WTC11 (cell line): ENCODE data around the gene FHIT. TPM values are rescaled to one million over a fixed set of nuclear protein-coding genes. Genes with fewer than 3 reads are reported as not detected.

ENCODE experiments used
- ATAC-seq: fragments of 200-7000 bp; cut with Tn5 transposase; 2 replicates; pipeline ENCODE4 v1.10.0; 2021; ENCODE audit warnings: mild to moderate bottlenecking, moderate library complexity
- CTCF ChIA-PET: fragments of 300-600 bp; sonication (Branson Sonifier 250); formaldehyde crosslinking; loops from one replicate; lab custom pipeline; 2021; ENCODE audit warnings: antibody characterized with exemption; lab: Charles Lee
- POLR2A ChIA-PET: fragments of 350-600 bp; sonication (Branson Sonifier 250); formaldehyde crosslinking; loops from one replicate; lab custom pipeline; 2021; ENCODE audit warnings: antibody characterized with exemption; lab: Charles Lee
- DNase-seq: peaks from one replicate; pipeline ENCODE4 v3.0.0; 2021; ENCODE audit warnings: low spot score
- H3K27ac Mint-ChIP-seq: 2 replicates; pipeline ENCODE4 v1.8.0; 2021; ENCODE audit warnings: mixed read lengths
- H3K27me3 Mint-ChIP-seq: 2 replicates; pipeline ENCODE4 v1.8.0; 2021; ENCODE audit warnings: low read depth, mild to moderate bottlenecking, moderate library complexity, mixed read lengths
- H3K36me3 Mint-ChIP-seq: 2 replicates; pipeline ENCODE4 v1.8.0; 2021; ENCODE audit warnings: mixed read lengths
- H3K4me1 Mint-ChIP-seq: 2 replicates; pipeline ENCODE4 v1.8.0; 2022; ENCODE audit warnings: mixed read lengths
- H3K4me3 Mint-ChIP-seq: 2 replicates; pipeline ENCODE4 v1.8.0; 2021; ENCODE audit warnings: mild to moderate bottlenecking, moderate library complexity, mixed read lengths
- H3K9me3 Mint-ChIP-seq: 2 replicates; pipeline ENCODE4 v1.8.0; 2021; ENCODE audit warnings: mixed read lengths
- CREB1 ChIP-seq: sonication (generic); formaldehyde crosslinking; IDR thresholded peaks from 2 replicates; pipeline ENCODE4 v1.8.0; 2023; ENCODE audit warnings: mild to moderate bottlenecking, missing genetic modification reagents
- ELF4 ChIP-seq: sonication (generic); formaldehyde crosslinking; IDR thresholded peaks from 2 replicates; pipeline ENCODE4 v1.8.1; 2022; ENCODE audit warnings: low read depth, mild to moderate bottlenecking, moderate library complexity, missing genetic modification reagents
- EMX1 ChIP-seq: fragments of 250-450 bp; sonication (Bioruptor Pico); IDR thresholded peaks from 2 replicates; pipeline ENCODE4 v1.8.0; 2021; ENCODE audit warnings: mild to moderate bottlenecking
- JUN ChIP-seq: sonication (generic); formaldehyde crosslinking; IDR thresholded peaks from 2 replicates; pipeline ENCODE4 v1.8.0; 2023; ENCODE audit warnings: mild to moderate bottlenecking, missing genetic modification reagents
- MXD4 ChIP-seq: fragments of 250-450 bp; sonication (Bioruptor Pico); IDR thresholded peaks from 2 replicates; pipeline ENCODE4 v1.8.0; 2021; ENCODE audit warnings: mild to moderate bottlenecking, moderate library complexity, borderline replicate concordance
- NFATC4 ChIP-seq: fragments of 250-450 bp; sonication (Bioruptor Pico); IDR thresholded peaks from 2 replicates; pipeline ENCODE4 v1.9.0; 2021; ENCODE audit warnings: mild to moderate bottlenecking
- SMAD4 ChIP-seq: sonication (generic); formaldehyde crosslinking; IDR thresholded peaks from 2 replicates; pipeline ENCODE4 v1.8.0; 2022; ENCODE audit warnings: mild to moderate bottlenecking, missing genetic modification reagents
- SP1 ChIP-seq: sonication (generic); formaldehyde crosslinking; conservative IDR thresholded peaks from 2 replicates; pipeline ENCODE4 v1.8.1; 2022; ENCODE audit warnings: missing genetic modification reagents
- TCF7 ChIP-seq: sonication (generic); formaldehyde crosslinking; IDR thresholded peaks from 2 replicates; pipeline ENCODE4 v1.8.0; 2022; ENCODE audit warnings: mild to moderate bottlenecking, low read depth, missing genetic modification reagents, moderate library complexity
- ZNF317 ChIP-seq: sonication (generic); formaldehyde crosslinking; IDR thresholded peaks from 2 replicates; pipeline ENCODE4 v1.8.1; 2023; ENCODE audit warnings: low read depth, mild to moderate bottlenecking, moderate library complexity, missing genetic modification reagents, borderline replicate concordance
- total RNA-seq: library from RNA; stranded (reverse); gene quantifications from 3 replicates; pipeline ENCODE4 v1.2.3, GENCODE V29; 2021
- TF ChIP-seq, protein P1 (sequence below): fragments of 250-450 bp; sonication (Bioruptor Pico); IDR thresholded peaks from 2 replicates; pipeline ENCODE4 v1.9.0; 2021; ENCODE audit warnings: moderate library complexity, mild to moderate bottlenecking, inconsistent platforms, borderline replicate concordance
- TF ChIP-seq, protein P2 (sequence below): sonication (generic); formaldehyde crosslinking; IDR thresholded peaks from 2 replicates; pipeline ENCODE4 v1.8.1; 2023; ENCODE audit warnings: mild to moderate bottlenecking, missing genetic modification reagents, moderate library complexity
- TF ChIP-seq, protein P3 (sequence below): sonication (generic); formaldehyde crosslinking; IDR thresholded peaks from 2 replicates; pipeline ENCODE4 v1.8.0; 2022; ENCODE audit warnings: mild to moderate bottlenecking, missing genetic modification reagents
- TF ChIP-seq, protein P4 (sequence below): sonication (generic); formaldehyde crosslinking; IDR thresholded peaks from 2 replicates; pipeline ENCODE4 v1.8.0; 2023; ENCODE audit warnings: missing genetic modification reagents, mild to moderate bottlenecking, borderline replicate concordance
- TF ChIP-seq, protein P5 (sequence below): sonication (generic); formaldehyde crosslinking; IDR thresholded peaks from 2 replicates; pipeline ENCODE4 v1.8.1; 2022; ENCODE audit warnings: missing genetic modification reagents, borderline replicate concordance

Gene FHIT
- total RNA-seq, 1 experiment from 2014 or later = 2.6 TPM

DNA sequence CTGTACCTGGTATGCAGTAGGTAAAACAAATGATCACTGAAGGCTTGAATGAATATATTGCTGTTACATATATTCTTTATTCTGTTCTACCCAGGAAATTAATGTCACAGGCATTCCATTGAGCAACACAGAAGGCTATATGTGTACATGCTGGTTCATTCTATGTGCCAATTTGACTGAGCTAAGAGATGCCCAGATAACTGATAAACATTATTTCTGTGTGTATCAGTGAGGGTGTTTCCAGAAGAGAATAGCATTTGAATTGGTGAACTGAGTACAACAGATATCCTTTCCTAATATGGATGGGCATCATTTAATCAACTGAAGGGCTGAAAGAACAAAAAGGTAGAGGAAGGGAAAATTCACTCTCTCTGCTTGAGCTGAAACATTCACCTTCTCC, 886.8 kb downstream of the FHIT start:
- Mint-ChIP-seq H3K9me3 (peaks cover 5% of the 10 kb centered on the region), H3K27ac (no peak overlapping the region), H3K27me3 (no peaks in the 10 kb centered on the region), H3K36me3 (no peaks in the 10 kb centered on the region), H3K4me3 (no peak overlapping the region), H3K4me1 (no peaks in the 10 kb centered on the region)
- ChIA-PET CTCF (no interaction called here), POLR2A (no interaction called here)
- TF ChIP-seq, protein P1, sequence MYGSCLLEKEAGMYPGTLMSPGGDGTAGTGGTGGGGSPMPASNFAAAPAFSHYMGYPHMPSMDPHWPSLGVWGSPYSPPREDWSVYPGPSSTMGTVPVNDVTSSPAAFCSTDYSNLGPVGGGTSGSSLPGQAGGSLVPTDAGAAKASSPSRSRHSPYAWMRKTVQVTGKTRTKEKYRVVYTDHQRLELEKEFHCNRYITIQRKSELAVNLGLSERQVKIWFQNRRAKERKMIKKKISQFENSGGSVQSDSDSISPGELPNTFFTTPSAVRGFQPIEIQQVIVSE = no peak
- TF ChIP-seq, protein P2, sequence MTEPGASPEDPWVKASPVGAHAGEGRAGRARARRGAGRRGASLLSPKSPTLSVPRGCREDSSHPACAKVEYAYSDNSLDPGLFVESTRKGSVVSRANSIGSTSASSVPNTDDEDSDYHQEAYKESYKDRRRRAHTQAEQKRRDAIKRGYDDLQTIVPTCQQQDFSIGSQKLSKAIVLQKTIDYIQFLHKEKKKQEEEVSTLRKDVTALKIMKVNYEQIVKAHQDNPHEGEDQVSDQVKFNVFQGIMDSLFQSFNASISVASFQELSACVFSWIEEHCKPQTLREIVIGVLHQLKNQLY (CRISPR knock-in tag) = no peak
- TF ChIP-seq NFATC4 (CRISPR knock-in tag) = no peak
- TF ChIP-seq CREB1 (CRISPR knock-in tag) = no peak
- TF ChIP-seq, protein P3, sequence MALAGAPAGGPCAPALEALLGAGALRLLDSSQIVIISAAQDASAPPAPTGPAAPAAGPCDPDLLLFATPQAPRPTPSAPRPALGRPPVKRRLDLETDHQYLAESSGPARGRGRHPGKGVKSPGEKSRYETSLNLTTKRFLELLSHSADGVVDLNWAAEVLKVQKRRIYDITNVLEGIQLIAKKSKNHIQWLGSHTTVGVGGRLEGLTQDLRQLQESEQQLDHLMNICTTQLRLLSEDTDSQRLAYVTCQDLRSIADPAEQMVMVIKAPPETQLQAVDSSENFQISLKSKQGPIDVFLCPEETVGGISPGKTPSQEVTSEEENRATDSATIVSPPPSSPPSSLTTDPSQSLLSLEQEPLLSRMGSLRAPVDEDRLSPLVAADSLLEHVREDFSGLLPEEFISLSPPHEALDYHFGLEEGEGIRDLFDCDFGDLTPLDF (CRISPR knock-in tag) = no peak
- no peak for TF ChIP-seq SP1 (CRISPR knock-in tag)
- TF ChIP-seq ZNF317 (CRISPR knock-in tag) = no peak
- TF ChIP-seq JUN (CRISPR knock-in tag) = no peak
- TF ChIP-seq EMX1 (CRISPR knock-in tag) = no peak
- TF ChIP-seq TCF7 (CRISPR knock-in tag) = no peak
- TF ChIP-seq SMAD4 = no peak
- ATAC-seq (no peak), DNase-seq (no peak)

DNA sequence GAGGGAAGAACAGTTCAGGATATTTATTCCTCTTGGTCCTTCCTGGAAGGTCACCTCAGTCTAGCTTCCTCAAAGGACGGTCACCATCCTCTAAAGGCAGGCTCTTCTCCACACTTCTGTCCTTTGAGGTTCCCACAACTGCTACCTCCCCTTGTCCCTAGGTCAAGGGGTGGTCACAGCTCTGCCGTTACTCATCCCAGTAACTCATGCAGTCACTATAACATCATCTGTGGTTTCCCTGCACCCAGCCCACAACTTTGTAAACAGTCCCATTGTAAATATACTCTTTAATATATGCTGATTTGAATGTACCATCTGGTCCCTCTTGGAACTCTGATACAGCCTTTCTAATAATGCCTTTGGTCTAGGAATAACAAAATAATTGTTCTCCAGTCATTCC, 887.4 kb downstream of the FHIT start:
- POLR2A ChIA-PET = no interaction called here
- Mint-ChIP-seq H3K27me3 (no peaks in the 10 kb centered on the region), H3K4me3 (no peak overlapping the region), H3K4me1 (no peaks in the 10 kb centered on the region), H3K27ac (no peak overlapping the region), H3K36me3 (no peaks in the 10 kb centered on the region), H3K9me3 (peaks cover 5% of the 10 kb centered on the region)
- ATAC-seq (no peak), DNase-seq (no peak)
- CTCF ChIA-PET = no interaction called here
- TF ChIP-seq, protein P4, sequence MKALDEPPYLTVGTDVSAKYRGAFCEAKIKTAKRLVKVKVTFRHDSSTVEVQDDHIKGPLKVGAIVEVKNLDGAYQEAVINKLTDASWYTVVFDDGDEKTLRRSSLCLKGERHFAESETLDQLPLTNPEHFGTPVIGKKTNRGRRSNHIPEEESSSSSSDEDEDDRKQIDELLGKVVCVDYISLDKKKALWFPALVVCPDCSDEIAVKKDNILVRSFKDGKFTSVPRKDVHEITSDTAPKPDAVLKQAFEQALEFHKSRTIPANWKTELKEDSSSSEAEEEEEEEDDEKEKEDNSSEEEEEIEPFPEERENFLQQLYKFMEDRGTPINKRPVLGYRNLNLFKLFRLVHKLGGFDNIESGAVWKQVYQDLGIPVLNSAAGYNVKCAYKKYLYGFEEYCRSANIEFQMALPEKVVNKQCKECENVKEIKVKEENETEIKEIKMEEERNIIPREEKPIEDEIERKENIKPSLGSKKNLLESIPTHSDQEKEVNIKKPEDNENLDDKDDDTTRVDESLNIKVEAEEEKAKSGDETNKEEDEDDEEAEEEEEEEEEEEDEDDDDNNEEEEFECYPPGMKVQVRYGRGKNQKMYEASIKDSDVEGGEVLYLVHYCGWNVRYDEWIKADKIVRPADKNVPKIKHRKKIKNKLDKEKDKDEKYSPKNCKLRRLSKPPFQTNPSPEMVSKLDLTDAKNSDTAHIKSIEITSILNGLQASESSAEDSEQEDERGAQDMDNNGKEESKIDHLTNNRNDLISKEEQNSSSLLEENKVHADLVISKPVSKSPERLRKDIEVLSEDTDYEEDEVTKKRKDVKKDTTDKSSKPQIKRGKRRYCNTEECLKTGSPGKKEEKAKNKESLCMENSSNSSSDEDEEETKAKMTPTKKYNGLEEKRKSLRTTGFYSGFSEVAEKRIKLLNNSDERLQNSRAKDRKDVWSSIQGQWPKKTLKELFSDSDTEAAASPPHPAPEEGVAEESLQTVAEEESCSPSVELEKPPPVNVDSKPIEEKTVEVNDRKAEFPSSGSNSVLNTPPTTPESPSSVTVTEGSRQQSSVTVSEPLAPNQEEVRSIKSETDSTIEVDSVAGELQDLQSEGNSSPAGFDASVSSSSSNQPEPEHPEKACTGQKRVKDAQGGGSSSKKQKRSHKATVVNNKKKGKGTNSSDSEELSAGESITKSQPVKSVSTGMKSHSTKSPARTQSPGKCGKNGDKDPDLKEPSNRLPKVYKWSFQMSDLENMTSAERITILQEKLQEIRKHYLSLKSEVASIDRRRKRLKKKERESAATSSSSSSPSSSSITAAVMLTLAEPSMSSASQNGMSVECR = no peak
- TF ChIP-seq, protein P5, sequence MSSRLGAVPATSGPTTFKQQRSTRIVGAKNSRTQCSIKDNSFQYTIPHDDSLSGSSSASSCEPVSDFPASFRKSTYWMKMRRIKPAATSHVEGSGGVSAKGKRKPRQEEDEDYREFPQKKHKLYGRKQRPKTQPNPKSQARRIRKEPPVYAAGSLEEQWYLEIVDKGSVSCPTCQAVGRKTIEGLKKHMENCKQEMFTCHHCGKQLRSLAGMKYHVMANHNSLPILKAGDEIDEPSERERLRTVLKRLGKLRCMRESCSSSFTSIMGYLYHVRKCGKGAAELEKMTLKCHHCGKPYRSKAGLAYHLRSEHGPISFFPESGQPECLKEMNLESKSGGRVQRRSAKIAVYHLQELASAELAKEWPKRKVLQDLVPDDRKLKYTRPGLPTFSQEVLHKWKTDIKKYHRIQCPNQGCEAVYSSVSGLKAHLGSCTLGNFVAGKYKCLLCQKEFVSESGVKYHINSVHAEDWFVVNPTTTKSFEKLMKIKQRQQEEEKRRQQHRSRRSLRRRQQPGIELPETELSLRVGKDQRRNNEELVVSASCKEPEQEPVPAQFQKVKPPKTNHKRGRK (CRISPR knock-in tag) = no peak
- TF ChIP-seq MXD4 (CRISPR knock-in tag) (no peak), NFATC4 (CRISPR knock-in tag) (no peak), ELF4 (no peak)

DNA sequence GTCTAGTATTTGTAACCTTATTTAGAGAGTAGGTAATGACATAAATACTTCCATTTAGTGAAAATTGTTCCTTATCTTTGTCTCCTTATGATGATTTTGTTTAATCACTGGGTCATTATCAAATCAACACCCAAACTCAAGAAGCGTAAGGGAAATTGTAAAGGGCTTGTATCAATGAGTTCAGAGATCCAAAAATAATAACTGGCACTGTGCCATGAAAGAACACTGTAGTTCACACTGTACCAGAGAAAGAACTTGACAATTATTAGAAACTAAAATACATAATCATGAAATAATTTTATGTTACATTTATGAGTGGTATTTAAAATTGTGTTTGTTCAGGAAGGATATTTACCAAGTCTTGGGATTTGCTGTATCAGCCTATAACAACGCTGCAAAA, 895.4 kb downstream of the FHIT start:
- TF ChIP-seq NFATC4 (CRISPR knock-in tag) = no peak
- CTCF ChIA-PET = no interaction called here

More for the DNA sequence above, 895.4 kb downstream of the FHIT start:
- Mint-ChIP-seq H3K27ac (no peak overlapping the region), H3K27me3 (no peaks in the 10 kb centered on the region), H3K9me3 (no peaks in the 10 kb centered on the region), H3K36me3 (no peaks in the 10 kb centered on the region), H3K4me3 (no peak overlapping the region), H3K4me1 (peaks cover 7% of the 10 kb centered on the region)
- no peak for ATAC-seq
- POLR2A ChIA-PET = no interaction called here
- DNase-seq = no peak
